Neuronal stem cell (in vitro differentiated cells): ENCODE data around the gene ROCK2.
"Not testable (repeated sequence)": the region's sequence is repeated elsewhere in the genome, so short reads cannot be mapped to it uniquely, and the experiment has no call there.

Source experiments
- DNase-seq: peaks from one replicate; pipeline ENCODE4 v3.0.0-alpha.2; 2013; ENCODE audit warnings: low spot score
- H2AFZ ChIP-seq: one replicate; pipeline ENCODE4 v1.6.1; 2013; ENCODE audit warnings: mild to moderate bottlenecking, low read length, inconsistent platforms
- H2AK5ac ChIP-seq: 2 replicates; pipeline ENCODE4 v1.6.1; 2013; ENCODE audit warnings: low read depth, mild to moderate bottlenecking, inconsistent platforms, low read length, moderate library complexity, mixed read lengths
- H2BK120ac ChIP-seq: 2 replicates; pipeline ENCODE4 v1.6.1; 2013; ENCODE audit warnings: low read depth, mild to moderate bottlenecking, inconsistent platforms, low read length, moderate library complexity, mixed read lengths
- H2BK12ac ChIP-seq: one replicate; pipeline ENCODE4 v1.6.1; 2013; ENCODE audit warnings: low read length, inconsistent platforms
- H2BK15ac ChIP-seq: 2 replicates; pipeline ENCODE4 v1.6.1; 2013; ENCODE audit warnings: mild to moderate bottlenecking, low read length, inconsistent platforms, mixed read lengths
- H2BK5ac ChIP-seq: one replicate; pipeline ENCODE4 v1.6.1; 2013; ENCODE audit warnings: inconsistent platforms, mild to moderate bottlenecking, low read length, moderate library complexity
- H3K14ac ChIP-seq: one replicate; pipeline ENCODE4 v1.6.1; 2013; ENCODE audit warnings: low read length, inconsistent platforms
- H3K18ac ChIP-seq: 2 replicates; pipeline ENCODE4 v1.6.1; 2013; ENCODE audit warnings: low read length, inconsistent platforms
- H3K23ac ChIP-seq: 2 replicates; pipeline ENCODE4 v1.6.1; 2013; ENCODE audit warnings: low read depth, mild to moderate bottlenecking, mixed read lengths, low read length, inconsistent platforms; ENCODE audit not compliant: poor library complexity
- H3K27ac ChIP-seq: replicated peaks from 3 replicates; pipeline ENCODE4 v1.5.1; 2013; ENCODE audit warnings: low read length, inconsistent platforms
- H3K27me3 ChIP-seq, 3 experiments: 2 replicates each; pipeline ENCODE4 v1.6.1; 2013; ENCODE audit warnings: low read length in 3 of 3, mild to moderate bottlenecking in 2 of 3, inconsistent platforms in 1 of 3, low read depth in 1 of 3, mixed read lengths in 1 of 3, moderate library complexity in 1 of 3; ENCODE audit not compliant: control insufficient read depth in 3 of 3, insufficient read depth in 3 of 3
- H3K36me3 ChIP-seq, 2 donors: replicated peaks in 1 of 2; 2 replicates each; pipeline ENCODE4 v1.6.1; 2013; ENCODE audit warnings: low read length in 2 of 2; ENCODE audit not compliant: control insufficient read depth in 2 of 2, insufficient read depth in 2 of 2
- H3K4ac ChIP-seq: 2 replicates; pipeline ENCODE4 v1.6.1; 2013; ENCODE audit warnings: inconsistent platforms, mild to moderate bottlenecking, low read length, moderate library complexity
- H3K4me1 ChIP-seq, 2 donors: 1 replicate in 1 of 2; 2 replicates in 1 of 2; pipeline ENCODE4 v1.6.1; 2013; ENCODE audit warnings: low read length in 2 of 2, low read depth in 1 of 2; ENCODE audit not compliant: control insufficient read depth in 2 of 2, insufficient read depth in 1 of 2
- H3K4me2 ChIP-seq: one replicate; pipeline ENCODE4 v1.6.1; 2013; ENCODE audit warnings: mild to moderate bottlenecking, low read length, inconsistent platforms; ENCODE audit not compliant: insufficient read depth, poor library complexity, severe bottlenecking
- H3K4me3 ChIP-seq, 2 donors: 2 replicates each; pipeline ENCODE4 v1.5.1; 2013; ENCODE audit warnings: low read length in 2 of 2, mild to moderate bottlenecking in 2 of 2, inconsistent platforms in 1 of 2, moderate library complexity in 1 of 2
- H3K79me1 ChIP-seq: one replicate; pipeline ENCODE4 v1.6.1; 2013; ENCODE audit warnings: low read depth, mild to moderate bottlenecking, inconsistent platforms, low read length, moderate library complexity
- H3K9ac ChIP-seq: one replicate; pipeline ENCODE4 v1.6.1; 2013; ENCODE audit warnings: mild to moderate bottlenecking, low read depth, low read length, inconsistent platforms; ENCODE audit not compliant: poor library complexity
- H3K9me3 ChIP-seq, 2 donors: replicated peaks in 1 of 2; 2 replicates each; pipeline versions ENCODE3 to v1.6.1; 2013; ENCODE audit warnings: low read length in 2 of 2, mild to moderate bottlenecking in 2 of 2, inconsistent platforms in 1 of 2, low read depth in 1 of 2, mixed read lengths in 1 of 2, moderate library complexity in 1 of 2; ENCODE audit not compliant: control insufficient read depth in 2 of 2, insufficient read depth in 1 of 2
- H4K8ac ChIP-seq: one replicate; pipeline ENCODE4 v1.6.1; 2013; ENCODE audit warnings: low read depth, mild to moderate bottlenecking, inconsistent platforms, low read length, moderate library complexity
- H4K91ac ChIP-seq: one replicate; pipeline ENCODE4 v1.6.1; 2013; ENCODE audit warnings: low read length, low read depth, mild to moderate bottlenecking, inconsistent platforms; ENCODE audit not compliant: poor library complexity
- WGBS, 2 donors: extraction: QIAGEN DNeasy Blood & Tissue Kit; methylation state at CpG; one replicate each; pipeline ENCODE4 v1.1.7; 2013; ENCODE audit warnings: missing lambda C conversion rate in 2 of 2, mixed read lengths in 1 of 2; ENCODE audit not compliant: insufficient read length in 2 of 2, insufficient replicate concordance in 1 of 2; ENCODE audit errors: extremely low coverage in 2 of 2; 5-methylcytosine and 5-hydroxymethylcytosine counted together

The ROCK2 gene

GRCh38 chr2:11328522-11328921, 15.9 kb downstream of the ROCK2 start:
- H3K27ac ChIP-seq, H3K27me3 ChIP-seq, H3K4me1 ChIP-seq, H2BK15ac ChIP-seq, H3K9ac ChIP-seq, H3K18ac ChIP-seq, H3K4ac ChIP-seq, H3K36me3 ChIP-seq, H3K79me1 ChIP-seq, H2BK12ac ChIP-seq, H2BK5ac ChIP-seq, H2AK5ac ChIP-seq, H2AFZ ChIP-seq, H3K4me3 ChIP-seq, H4K91ac ChIP-seq, H3K14ac ChIP-seq, H3K23ac ChIP-seq, DNase-seq, H3K4me2 ChIP-seq, H2BK120ac ChIP-seq, H4K8ac ChIP-seq: not testable (repeated sequence)
- WGBS, 2 donors, result no CpG with 5 or more reads among the region's 1 CpG
- H3K9me3 ChIP-seq, result peaks cover 0 to 26% of the 10 kb centered on the region in 2 donors

- no peak overlapping the region for H2BK5ac ChIP-seq
- H2AK5ac ChIP-seq, result no peak overlapping the region
- H3K27ac ChIP-seq, result no peak overlapping the region
- no peaks in the 10 kb centered on the region for H3K27me3 ChIP-seq
- no peak overlapping the region for H3K14ac ChIP-seq
- H2AFZ ChIP-seq, result no peak overlapping the region
- H3K79me1 ChIP-seq, result no peaks in the 10 kb centered on the region
- WGBS, 2 donors, result no CpG with 5 or more reads among the region's 2 CpGs
- no peak overlapping the region for H3K9ac ChIP-seq
- no peak overlapping the region for H3K4ac ChIP-seq
- H3K4me2 ChIP-seq, result no peak overlapping the region
- no peak overlapping the region for H2BK15ac ChIP-seq
- H3K23ac ChIP-seq, result no peak overlapping the region
- H3K36me3 ChIP-seq, result no peaks in the 10 kb centered on the region
- no peak overlapping the region for H4K8ac ChIP-seq
- H3K4me1 ChIP-seq, result peaks cover 1 to 9% of the 10 kb centered on the region in 2 donors
- H3K9me3 ChIP-seq, result peaks cover 0 to 20% of the 10 kb centered on the region in 2 donors
- no peak for DNase-seq
- no peak overlapping the region for H3K4me3 ChIP-seq
- H4K91ac ChIP-seq, result no peak overlapping the region
- H2BK120ac ChIP-seq, result no peak overlapping the region
- H3K18ac ChIP-seq, result no peak overlapping the region
- no peak overlapping the region for H2BK12ac ChIP-seq
Observed at GRCh38 chr2:11327871-11328270, 16.6 kb downstream of the ROCK2 start.

- H3K27ac ChIP-seq, result no peak overlapping the region
- no peak overlapping the region for H3K4me3 ChIP-seq
- no peak overlapping the region for H3K4ac ChIP-seq
- no peaks in the 10 kb centered on the region for H3K79me1 ChIP-seq
- H3K23ac ChIP-seq, result no peak overlapping the region
- H3K4me2 ChIP-seq, result no peak overlapping the region
- H3K27me3 ChIP-seq, result no peaks in the 10 kb centered on the region
- no peak overlapping the region for H2BK15ac ChIP-seq
- no peaks in the 10 kb centered on the region for H3K36me3 ChIP-seq
- H3K14ac ChIP-seq, result no peak overlapping the region
- H4K91ac ChIP-seq, result no peak overlapping the region
- no peak overlapping the region for H4K8ac ChIP-seq
- no CpG with 5 or more reads among the region's 4 CpGs for WGBS, 2 donors
- H2BK120ac ChIP-seq, result no peak overlapping the region
- H2BK5ac ChIP-seq, result no peak overlapping the region
- no peak overlapping the region for H2BK12ac ChIP-seq
- H3K9me3 ChIP-seq, result peaks cover 0 to 11% of the 10 kb centered on the region in 2 donors
- no peak overlapping the region for H3K18ac ChIP-seq
- no peak overlapping the region for H2AFZ ChIP-seq
- no peak for DNase-seq
- H2AK5ac ChIP-seq, result no peak overlapping the region
- H3K9ac ChIP-seq, result no peak overlapping the region
- H3K4me1 ChIP-seq, result peaks cover 1 to 9% of the 10 kb centered on the region in 2 donors
Observed at GRCh38 chr2:11326677-11327211, 17.7 kb downstream of the ROCK2 start.

- no peak for DNase-seq
- Histone ChIP-seq H3K27ac (no peak overlapping the region), H3K4me2 (no peak overlapping the region), H3K23ac (no peak overlapping the region), H3K36me3 (no peaks in the 10 kb centered on the region), H3K4me1 (peaks cover 1 to 9% of the 10 kb centered on the region in 2 donors), H2AFZ (no peak overlapping the region), H3K79me1 (no peaks in the 10 kb centered on the region), H2BK5ac (no peak overlapping the region), H3K9ac (no peak overlapping the region), H3K18ac (no peak overlapping the region), H2BK12ac (no peak overlapping the region), H2BK120ac (no peak overlapping the region), H2AK5ac (no peak overlapping the region), H3K4ac (no peak overlapping the region), H4K91ac (no peak overlapping the region), H3K9me3 (peaks cover 0 to 12% of the 10 kb centered on the region in 2 donors), H3K27me3 (no peaks in the 10 kb centered on the region), H4K8ac (no peak overlapping the region), H3K14ac (no peak overlapping the region), H2BK15ac (no peak overlapping the region), H3K4me3 (no peak overlapping the region)
- no CpG with 5 or more reads among the region's 4 CpGs for WGBS, 2 donors
Observed at GRCh38 chr2:11325961-11326676, 18.3 kb downstream of the ROCK2 start.
